Activated T-cell treated with anti-CD3 and anti-CD28 coated beads, Interleukin-2, amount 50 U/mL, for 24 hours (primary cell): ENCODE measurements around the gene ALK.
"Not testable (repeated sequence)": the region's sequence is repeated elsewhere in the genome, so short reads cannot be mapped to it uniquely, and the experiment has no call there.

Experiments
- DNase-seq: peaks from one replicate; pipeline ENCODE4 v3.0.0-alpha.2; 2020
- H3K27ac Mint-ChIP-seq: 2 replicates; pipeline ENCODE4 v1.8.0; 2020; ENCODE audit warnings: mild to moderate bottlenecking, mixed read lengths
- H3K27me3 Mint-ChIP-seq: 2 replicates; pipeline ENCODE4 v1.8.0; 2020; ENCODE audit warnings: mixed read lengths
- H3K36me3 Mint-ChIP-seq: 2 replicates; pipeline ENCODE4 v1.8.0; 2020; ENCODE audit warnings: low read depth, mixed read lengths
- H3K4me1 Mint-ChIP-seq: 2 replicates; pipeline ENCODE4 v1.8.0; 2020; ENCODE audit warnings: low read depth, mixed read lengths
- H3K4me3 Mint-ChIP-seq: 2 replicates; pipeline ENCODE4 v1.8.0; 2020; ENCODE audit warnings: mild to moderate bottlenecking, moderate library complexity, mixed read lengths
- H3K9me3 Mint-ChIP-seq: 2 replicates; pipeline ENCODE4 v1.8.0; 2020; ENCODE audit warnings: mixed read lengths

The ALK gene

DNA sequence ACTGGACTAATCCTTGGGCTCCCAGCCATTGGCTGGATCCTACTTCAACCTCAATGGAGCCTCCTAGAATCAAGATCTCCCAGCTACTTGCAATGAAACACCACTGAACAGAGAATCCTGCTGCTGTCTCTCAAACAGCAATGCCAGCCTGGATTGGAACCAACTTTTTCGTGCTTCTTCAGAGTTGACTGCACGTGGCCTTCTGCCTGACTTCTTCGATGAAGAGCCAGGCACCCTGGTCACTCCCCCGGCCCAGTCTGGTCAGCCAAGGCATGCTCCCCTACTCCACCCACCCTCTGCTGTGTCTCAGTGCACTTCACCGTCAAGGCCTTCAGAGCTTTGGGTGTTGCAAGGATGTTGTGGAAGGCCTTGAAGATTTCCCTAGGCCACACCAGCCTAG, 657.5 kb downstream of the ALK start:
- H3K27me3 Mint-ChIP-seq = peaks cover 30% of the 10 kb centered on the region
- H3K27ac Mint-ChIP-seq = no peak overlapping the region
- no peak for DNase-seq

GRCh38 chr2:29262681-29263260, 658.6 kb downstream of the ALK start:
- Mint-ChIP-seq H3K27ac (no peak overlapping the region), H3K4me3 (no peak overlapping the region), H3K27me3 (peaks cover 32% of the 10 kb centered on the region), H3K9me3 (peaks cover 3% of the 10 kb centered on the region), H3K4me1 (peaks cover 2% of the 10 kb centered on the region), H3K36me3 (no peaks in the 10 kb centered on the region)
- DNase-seq = no peak

More for the DNA sequence above, 657.5 kb downstream of the ALK start:
- H3K4me3 Mint-ChIP-seq = no peak overlapping the region
- H3K36me3 Mint-ChIP-seq = no peaks in the 10 kb centered on the region
- H3K4me1 Mint-ChIP-seq = peaks cover 2% of the 10 kb centered on the region
- H3K9me3 Mint-ChIP-seq = peaks cover 3% of the 10 kb centered on the region

DNA sequence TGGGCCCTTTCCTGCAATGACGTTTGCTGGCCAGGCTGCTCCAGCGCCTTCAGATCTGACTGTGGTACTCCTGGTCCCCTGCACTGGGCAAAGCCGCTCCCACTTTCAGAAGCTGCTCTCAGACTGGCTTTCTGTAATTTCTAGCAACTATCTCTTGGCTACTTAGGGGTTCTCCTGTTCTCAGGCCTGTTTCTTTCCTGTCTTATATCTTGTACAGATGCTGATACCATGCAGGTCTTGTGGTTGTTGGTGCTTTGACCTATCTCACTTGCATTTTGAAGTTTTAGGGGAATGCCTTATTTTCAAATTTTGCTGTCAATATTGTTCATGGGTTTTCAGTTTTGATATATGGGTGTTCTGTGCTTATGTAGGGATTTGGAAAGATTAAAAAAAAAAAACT, 660.4 kb downstream of the ALK start:
- Mint-ChIP-seq H3K27ac (no peak overlapping the region), H3K27me3 (peaks cover 34% of the 10 kb centered on the region), H3K36me3 (no peaks in the 10 kb centered on the region)

GRCh38 chr2:29260142-29260772, 661.1 kb downstream of the ALK start:
- Mint-ChIP-seq H3K36me3 (no peaks in the 10 kb centered on the region), H3K27ac (no peak overlapping the region), H3K27me3 (peaks cover 38% of the 10 kb centered on the region), H3K4me1 (peaks cover 2% of the 10 kb centered on the region), H3K9me3 (peaks cover 3% of the 10 kb centered on the region), H3K4me3 (no peak overlapping the region)
- no peak for DNase-seq

More for the DNA sequence above, 660.4 kb downstream of the ALK start:
- no peak overlapping the region for H3K4me3 Mint-ChIP-seq
- peaks cover 3% of the 10 kb centered on the region for H3K9me3 Mint-ChIP-seq
- H3K4me1 Mint-ChIP-seq = peaks cover 2% of the 10 kb centered on the region
- no peak for DNase-seq

DNA sequence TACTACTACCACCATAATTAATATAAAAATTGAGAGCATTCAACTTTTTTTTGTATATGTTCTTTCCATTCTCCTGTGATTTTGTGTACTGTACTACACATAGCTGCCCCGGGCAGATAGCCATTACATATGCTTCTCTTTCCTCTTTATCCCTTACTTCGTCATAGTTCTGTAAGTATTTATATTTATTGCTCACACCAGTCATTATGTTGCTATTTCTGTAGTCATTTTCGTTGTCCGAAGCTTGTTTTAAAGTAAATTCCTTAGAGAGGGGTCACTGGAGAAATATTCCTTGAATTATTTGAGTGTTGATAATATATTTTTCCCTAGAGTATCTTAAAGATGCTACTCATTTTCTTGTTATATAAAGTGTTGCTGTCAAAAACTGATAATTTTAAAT, 662.2 kb downstream of the ALK start:
- Mint-ChIP-seq H3K27me3 (peaks cover 38% of the 10 kb centered on the region), H3K9me3 (peaks cover 3% of the 10 kb centered on the region), H3K4me3 (no peak overlapping the region), H3K4me1 (peaks cover 2% of the 10 kb centered on the region), H3K27ac (no peak overlapping the region), H3K36me3 (no peaks in the 10 kb centered on the region)
- DNase-seq = no peak

- H3K27me3 Mint-ChIP-seq = peaks cover 23% of the 10 kb centered on the region
Observed at GRCh38 chr2:29255004-29255403, 666.4 kb downstream of the ALK start.

DNA sequence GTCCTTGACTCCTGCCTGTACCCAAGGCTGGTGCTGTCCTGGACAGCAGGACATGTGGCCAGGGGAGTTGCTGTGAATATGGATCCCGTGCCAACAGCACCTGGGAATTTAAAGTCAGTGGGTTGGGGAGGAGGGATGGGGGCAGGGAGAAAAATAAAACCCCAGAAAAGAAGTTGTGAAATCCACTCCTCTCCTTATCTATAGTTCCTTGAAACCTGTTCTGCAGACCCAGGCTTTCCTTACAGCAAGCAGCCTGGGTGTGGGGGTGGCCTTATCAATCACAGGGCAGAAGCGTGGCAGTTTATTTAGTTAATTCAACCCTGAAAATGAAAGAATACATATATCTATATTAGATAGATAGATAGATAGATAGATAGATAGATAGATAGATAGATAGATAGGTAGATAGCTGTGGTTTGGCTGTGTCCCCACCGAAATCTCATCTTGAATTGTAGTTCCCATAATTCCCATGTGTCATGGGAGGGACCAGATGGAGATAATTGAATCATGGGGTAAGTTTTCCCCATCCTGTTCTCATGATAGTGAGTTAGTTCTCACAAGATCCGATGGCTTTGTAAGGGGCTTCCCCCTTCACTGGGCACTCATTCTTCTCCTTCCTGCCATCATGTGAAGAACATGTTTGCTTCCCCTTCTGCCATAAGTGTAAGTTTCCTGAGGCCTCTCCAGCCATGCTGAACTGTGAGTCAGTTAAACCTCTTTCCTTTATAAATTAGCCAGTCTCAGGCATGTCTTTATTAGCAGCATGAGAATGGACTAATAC, 667.7 kb downstream of the ALK start:
- H3K4me3 Mint-ChIP-seq, DNase-seq, H3K36me3 Mint-ChIP-seq, H3K4me1 Mint-ChIP-seq, H3K9me3 Mint-ChIP-seq, H3K27ac Mint-ChIP-seq: not testable (repeated sequence)
- H3K27me3 Mint-ChIP-seq = peaks cover 20% of the 10 kb centered on the region

More at GRCh38 chr2:29255004-29255403, 666.4 kb downstream of the ALK start:
- no peak overlapping the region for H3K27ac Mint-ChIP-seq
- H3K36me3 Mint-ChIP-seq = no peaks in the 10 kb centered on the region
- no peaks in the 10 kb centered on the region for H3K4me1 Mint-ChIP-seq
- H3K4me3 Mint-ChIP-seq = no peak overlapping the region
- no peak for DNase-seq
- no peaks in the 10 kb centered on the region for H3K9me3 Mint-ChIP-seq

- H3K27ac Mint-ChIP-seq = no peak overlapping the region
- DNase-seq = no peak
- H3K4me1 Mint-ChIP-seq = no peaks in the 10 kb centered on the region
- H3K9me3 Mint-ChIP-seq = no peaks in the 10 kb centered on the region
- H3K36me3 Mint-ChIP-seq = no peaks in the 10 kb centered on the region
- H3K27me3 Mint-ChIP-seq = peaks cover 19% of the 10 kb centered on the region
- no peak overlapping the region for H3K4me3 Mint-ChIP-seq
Observed at GRCh38 chr2:29253026-29253425, 668.4 kb downstream of the ALK start.

DNA sequence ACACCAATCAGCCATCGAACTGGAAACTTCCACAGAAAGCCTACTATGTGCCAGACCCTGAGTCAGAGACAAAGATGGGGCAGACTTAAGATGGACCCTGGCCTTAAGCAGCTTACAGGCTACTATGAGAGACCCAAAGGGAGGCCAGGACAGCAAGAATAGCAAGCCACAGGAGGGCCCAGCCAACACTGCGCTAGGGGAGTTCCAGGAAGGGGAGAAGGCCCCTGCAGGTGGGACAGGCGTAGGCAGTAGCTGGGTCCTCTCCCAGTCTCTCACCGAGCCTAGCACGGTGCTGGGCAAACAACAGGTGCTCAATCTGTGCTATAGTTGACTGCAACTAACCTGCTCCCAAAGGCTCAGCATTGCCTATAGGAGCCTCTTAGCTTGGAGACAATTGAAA, 670.0 kb downstream of the ALK start:
- no peaks in the 10 kb centered on the region for H3K4me1 Mint-ChIP-seq
- no peaks in the 10 kb centered on the region for H3K36me3 Mint-ChIP-seq

GRCh38 chr2:29250977-29251376, 670.4 kb downstream of the ALK start:
- Mint-ChIP-seq H3K27me3 (peaks cover 15% of the 10 kb centered on the region), H3K4me1 (no peaks in the 10 kb centered on the region), H3K27ac (no peak overlapping the region), H3K4me3 (no peak overlapping the region), H3K9me3 (no peaks in the 10 kb centered on the region), H3K36me3 (no peaks in the 10 kb centered on the region)
- DNase-seq = no peak

More for the DNA sequence above, 670.0 kb downstream of the ALK start:
- Mint-ChIP-seq H3K27me3 (peaks cover 15% of the 10 kb centered on the region), H3K4me3 (no peak overlapping the region), H3K9me3 (no peaks in the 10 kb centered on the region), H3K27ac (no peak overlapping the region)
- no peak for DNase-seq

DNA sequence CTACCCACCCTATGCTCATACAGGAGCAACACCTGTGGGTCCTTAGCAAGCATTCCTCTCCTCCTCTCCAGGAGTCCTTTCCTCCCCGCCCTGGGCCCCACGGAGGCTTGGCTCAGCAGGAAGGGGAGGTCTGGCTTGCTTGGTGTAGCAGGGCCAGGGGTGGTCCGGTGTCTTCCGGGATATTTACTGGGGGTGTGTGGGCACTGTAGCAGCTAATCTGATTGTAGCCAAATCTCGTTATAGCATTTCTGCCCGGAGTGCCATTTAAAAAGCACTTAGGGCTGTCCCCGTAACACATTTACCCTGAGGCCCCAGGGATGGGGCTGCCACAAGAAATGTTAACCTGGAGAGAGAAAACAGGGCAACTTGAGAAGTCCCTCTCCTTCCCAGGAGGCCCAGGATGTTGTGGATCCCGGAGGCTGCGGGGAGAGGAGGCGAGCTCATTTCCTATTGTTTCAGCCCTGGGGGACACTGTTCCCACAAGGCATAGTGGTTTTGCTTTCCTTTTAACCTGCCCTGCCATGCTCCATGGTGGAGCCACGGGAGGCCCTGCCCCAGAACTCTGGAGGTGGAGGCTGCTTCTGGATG, 671.6 kb downstream of the ALK start:
- no peaks in the 10 kb centered on the region for H3K9me3 Mint-ChIP-seq
- no peak overlapping the region for H3K27ac Mint-ChIP-seq
- H3K4me1 Mint-ChIP-seq = no peaks in the 10 kb centered on the region
- H3K27me3 Mint-ChIP-seq = peaks cover 12% of the 10 kb centered on the region
- no peak overlapping the region for H3K4me3 Mint-ChIP-seq
- H3K36me3 Mint-ChIP-seq = no peaks in the 10 kb centered on the region
- no peak for DNase-seq

DNA sequence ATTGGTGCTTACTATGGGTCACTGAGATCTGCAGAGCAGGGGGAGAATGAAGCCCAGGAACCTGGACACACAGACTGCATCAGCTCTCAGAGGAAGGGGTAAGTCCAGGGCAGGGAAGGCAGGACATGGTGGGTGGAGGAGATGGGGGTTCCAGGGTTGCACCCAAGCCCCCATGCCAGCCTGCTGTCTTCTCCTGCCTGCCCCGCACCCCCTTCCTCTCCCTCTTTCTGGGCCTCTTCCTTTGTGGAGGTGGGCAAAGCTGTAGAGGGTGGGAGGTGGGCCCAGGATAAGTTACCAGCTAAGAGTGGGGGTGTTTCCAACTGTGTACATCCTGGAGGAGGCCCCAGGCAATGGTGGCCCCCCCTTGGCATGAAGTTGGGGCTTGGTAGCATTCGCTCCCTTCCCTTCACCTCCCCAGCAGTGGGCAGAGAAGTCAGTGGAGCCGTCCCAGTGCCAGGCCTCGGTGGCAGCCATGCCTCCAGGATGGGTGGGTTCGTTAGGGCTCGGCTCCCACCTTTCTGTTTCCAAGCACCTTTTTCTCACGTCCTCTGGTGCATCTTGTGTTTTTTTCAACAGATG, 674.0 kb downstream of the ALK start:
- no peak overlapping the region for H3K4me3 Mint-ChIP-seq
- no peaks in the 10 kb centered on the region for H3K36me3 Mint-ChIP-seq
- DNase-seq = no peak
- peaks cover 8% of the 10 kb centered on the region for H3K27me3 Mint-ChIP-seq
- no peaks in the 10 kb centered on the region for H3K9me3 Mint-ChIP-seq
- H3K4me1 Mint-ChIP-seq = no peaks in the 10 kb centered on the region
- no peak overlapping the region for H3K27ac Mint-ChIP-seq

GRCh38 chr2:29246383-29247300, 674.7 kb downstream of the ALK start:
- Mint-ChIP-seq H3K27me3 (peaks cover 4% of the 10 kb centered on the region), H3K27ac (no peak overlapping the region), H3K36me3 (no peaks in the 10 kb centered on the region), H3K4me3 (no peak overlapping the region), H3K9me3 (no peaks in the 10 kb centered on the region), H3K4me1 (no peaks in the 10 kb centered on the region)
- DNase-seq = no peak
